Activated CD8-positive, alpha-beta T cell treated with anti-CD3 and anti-CD28 coated beads for 36 hours (primary cell): ENCODE results near the gene KRTAP10-9. TPM values are rescaled to one million over a fixed set of nuclear protein-coding genes. Genes with fewer than 3 reads are reported as not detected.

Experiments
- ATAC-seq: fragments of 200-7000 bp; cut with Tn5 transposase; one replicate; pipeline ENCODE4 v1.10.0; 2021; ENCODE audit warnings: mild to moderate bottlenecking, moderate library complexity
- CTCF ChIA-PET: fragments of 350-600 bp; sonication (Branson Sonifier 250); formaldehyde crosslinking; loops from one replicate; lab custom pipeline; 2021; ENCODE audit warnings: antibody characterized with exemption; lab: Charles Lee
- POLR2A ChIA-PET: fragments of 350-600 bp; sonication (Branson Sonifier 250); formaldehyde crosslinking; loops from one replicate; lab custom pipeline; 2021; ENCODE audit warnings: antibody characterized with exemption; lab: Charles Lee
- DNase-seq: peaks from one replicate; pipeline ENCODE4 v3.0.0-alpha.2; 2020
- H3K27ac Mint-ChIP-seq: one replicate; pipeline ENCODE4 v1.8.0; 2021; ENCODE audit warnings: mild to moderate bottlenecking, mixed read lengths
- H3K27me3 Mint-ChIP-seq: one replicate; pipeline ENCODE4 v1.8.0; 2021; ENCODE audit warnings: mixed read lengths
- H3K36me3 Mint-ChIP-seq: one replicate; pipeline ENCODE4 v1.8.0; 2021; ENCODE audit warnings: low read depth, mixed read lengths
- H3K4me1 Mint-ChIP-seq: one replicate; pipeline ENCODE4 v1.8.0; 2021; ENCODE audit warnings: low read depth, mixed read lengths
- H3K4me3 Mint-ChIP-seq: one replicate; pipeline ENCODE4 v1.8.0; 2021; ENCODE audit warnings: mild to moderate bottlenecking, moderate library complexity, mixed read lengths
- H3K9me3 Mint-ChIP-seq: one replicate; pipeline ENCODE4 v1.8.0; 2021; ENCODE audit warnings: mixed read lengths
- intact Hi-C: fragments of 100-400 bp; cut with micrococcal nuclease; formaldehyde crosslinking; loops from one replicate; pipeline ENCODE4 v1.10.0; 2022
- total RNA-seq, 2 experiments: library from RNA; stranded (reverse); gene quantifications; one replicate each; pipeline ENCODE4 v1.2.3, GENCODE V29; 2021
- TF ChIP-seq, protein P1 (sequence below): fragments of 200-600 bp; IDR thresholded peaks from one replicate; pipeline ENCODE4 v1.8.0; 2022; ENCODE audit warnings: antibody characterized with exemption, mild to moderate bottlenecking

Gene KRTAP10-9
- total RNA-seq, 2 experiments from 2014 or later = not detected

GRCh38 chr21:44616591-44616926 lies 10.3 kb upstream of the KRTAP10-9 start:
- no peak overlapping the region for H3K4me3 Mint-ChIP-seq
- intact Hi-C loops = no loop called here
- ChIA-PET POLR2A (interaction anchor here (0.6 kb wide), 1 partner anchor 307 kb away, joined by 3 read pairs; no protein-coding TSS in a partner anchor), CTCF (no interaction called here)
- DNase-seq (no peak), ATAC-seq (no peak)
- H3K36me3 Mint-ChIP-seq = peaks cover 20% of the 10 kb centered on the region
- H3K27me3 Mint-ChIP-seq = no peaks in the 10 kb centered on the region
- no peak overlapping the region for H3K27ac Mint-ChIP-seq
- H3K4me1 Mint-ChIP-seq = peaks cover 41% of the 10 kb centered on the region
- TF ChIP-seq, protein P1, sequence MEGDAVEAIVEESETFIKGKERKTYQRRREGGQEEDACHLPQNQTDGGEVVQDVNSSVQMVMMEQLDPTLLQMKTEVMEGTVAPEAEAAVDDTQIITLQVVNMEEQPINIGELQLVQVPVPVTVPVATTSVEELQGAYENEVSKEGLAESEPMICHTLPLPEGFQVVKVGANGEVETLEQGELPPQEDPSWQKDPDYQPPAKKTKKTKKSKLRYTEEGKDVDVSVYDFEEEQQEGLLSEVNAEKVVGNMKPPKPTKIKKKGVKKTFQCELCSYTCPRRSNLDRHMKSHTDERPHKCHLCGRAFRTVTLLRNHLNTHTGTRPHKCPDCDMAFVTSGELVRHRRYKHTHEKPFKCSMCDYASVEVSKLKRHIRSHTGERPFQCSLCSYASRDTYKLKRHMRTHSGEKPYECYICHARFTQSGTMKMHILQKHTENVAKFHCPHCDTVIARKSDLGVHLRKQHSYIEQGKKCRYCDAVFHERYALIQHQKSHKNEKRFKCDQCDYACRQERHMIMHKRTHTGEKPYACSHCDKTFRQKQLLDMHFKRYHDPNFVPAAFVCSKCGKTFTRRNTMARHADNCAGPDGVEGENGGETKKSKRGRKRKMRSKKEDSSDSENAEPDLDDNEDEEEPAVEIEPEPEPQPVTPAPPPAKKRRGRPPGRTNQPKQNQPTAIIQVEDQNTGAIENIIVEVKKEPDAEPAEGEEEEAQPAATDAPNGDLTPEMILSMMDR = no peak
- peaks cover 26% of the 10 kb centered on the region for H3K9me3 Mint-ChIP-seq

DNA sequence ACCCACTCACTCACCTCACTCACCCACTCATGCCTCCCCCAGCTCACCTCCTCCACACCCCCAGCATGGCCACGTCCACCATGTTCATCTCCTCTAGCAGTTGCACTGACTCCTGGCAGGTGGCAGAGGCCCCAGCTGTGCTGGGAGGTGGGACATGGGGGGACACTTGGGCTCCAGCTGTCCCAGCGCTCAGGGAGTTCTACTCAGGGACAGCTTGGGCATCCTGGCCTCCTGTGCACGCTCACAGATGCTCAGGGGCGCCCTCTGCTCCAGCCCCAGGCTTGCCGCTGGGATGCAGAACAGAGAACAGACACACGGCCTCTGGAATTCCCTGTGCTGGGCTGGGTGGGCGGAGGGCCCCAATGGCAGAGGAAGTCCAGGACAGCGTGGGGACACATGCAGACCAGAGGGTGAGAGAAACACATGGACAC lies 9.8 kb upstream of the KRTAP10-9 start:
- DNase-seq (no peak), ATAC-seq (no peak)
- CTCF ChIA-PET = no interaction called here
- Mint-ChIP-seq H3K36me3 (peaks cover 20% of the 10 kb centered on the region), H3K9me3 (peaks cover 28% of the 10 kb centered on the region), H3K4me3 (no peak overlapping the region), H3K4me1 (peaks cover 41% of the 10 kb centered on the region), H3K27ac (no peak overlapping the region), H3K27me3 (no peaks in the 10 kb centered on the region)
- TF ChIP-seq, protein P1 = no peak
- POLR2A ChIA-PET = no interaction called here
- intact Hi-C loops = no loop called here

- peak; percentile 24 for DNase-seq
- peak; percentile 55 for ATAC-seq
- CTCF ChIA-PET = interaction anchor here (1.0 to 2.0 kb wide), 6 partner anchors 27 to 124 kb away, joined by 3 to 8 read pairs (median 4); no protein-coding TSS in a partner anchor
- Mint-ChIP-seq H3K27ac (peak overlapping the region; percentile 81), H3K36me3 (peaks cover 27% of the 10 kb centered on the region), H3K4me1 (peaks cover 41% of the 10 kb centered on the region), H3K27me3 (no peaks in the 10 kb centered on the region), H3K4me3 (peak overlapping the region; percentile 13), H3K9me3 (peaks cover 41% of the 10 kb centered on the region)
- POLR2A ChIA-PET = interaction anchor here (0.6 to 1.1 kb wide), 2 partner anchors 12 to 127 kb away, joined by 3 to 4 read pairs; no protein-coding TSS in a partner anchor
- TF ChIP-seq, protein P1 = no peak
- intact Hi-C loops = no loop called here
These were observed 8.4 kb upstream of the KRTAP10-9 start for GRCh38 chr21:44618504-44618903.

DNA sequence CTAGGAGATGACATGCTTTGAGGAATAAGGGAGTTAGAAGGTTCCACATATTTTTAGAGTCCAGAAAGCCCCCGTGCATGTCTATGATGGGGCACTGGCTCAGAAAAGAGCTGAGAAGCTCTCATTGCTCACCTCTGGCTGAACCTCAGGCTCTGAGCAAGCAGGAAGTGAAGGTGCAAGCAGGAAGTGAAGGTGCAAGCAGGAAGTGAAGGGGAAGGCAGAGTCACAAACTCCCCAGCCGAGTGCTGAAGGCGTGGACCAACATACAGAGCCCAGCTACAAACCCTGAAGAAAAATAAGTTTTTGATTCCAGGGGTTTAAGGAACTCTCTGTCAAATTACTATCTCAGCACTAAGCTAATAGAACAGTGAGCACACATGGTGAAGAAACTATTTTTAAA lies 8.0 kb upstream of the KRTAP10-9 start:
- Mint-ChIP-seq H3K4me3 (peak overlapping the region; percentile 13), H3K36me3 (peaks cover 28% of the 10 kb centered on the region), H3K9me3 (peaks cover 45% of the 10 kb centered on the region), H3K27me3 (no peaks in the 10 kb centered on the region), H3K4me1 (peaks cover 41% of the 10 kb centered on the region), H3K27ac (peak overlapping the region; percentile 81)
- DNase-seq (peak; percentile 70), ATAC-seq (peak; percentile 97)
- intact Hi-C loops = no loop called here
- TF ChIP-seq, protein P1 = no peak
- POLR2A ChIA-PET = interaction anchor here (0.6 to 1.1 kb wide), 3 partner anchors 12 to 462 kb away, joined by 3 to 4 read pairs (median 3); no protein-coding TSS in a partner anchor
- CTCF ChIA-PET = interaction anchor here (0.7 to 2.0 kb wide), 7 partner anchors 26 to 123 kb away, joined by 3 to 8 read pairs (median 4); no protein-coding TSS in a partner anchor

- peaks cover 55% of the 10 kb centered on the region for H3K9me3 Mint-ChIP-seq
- H3K4me1 Mint-ChIP-seq = peaks cover 41% of the 10 kb centered on the region
- POLR2A ChIA-PET = interaction anchor here (0.7 kb wide), 1 partner anchor 27 kb away, joined by 3 read pairs; no protein-coding TSS in a partner anchor
- ATAC-seq (no peak), DNase-seq (no peak)
- intact Hi-C loops = no loop called here
- H3K4me3 Mint-ChIP-seq = no peak overlapping the region
- CTCF ChIA-PET = interaction anchor here (0.7 to 1.4 kb wide), 4 partner anchors 37 to 108 kb away, joined by 3 to 4 read pairs (median 3); partner anchors contain the start of gene KRTAP12-2
- peak overlapping the region; percentile 81 for H3K27ac Mint-ChIP-seq
- H3K27me3 Mint-ChIP-seq = no peaks in the 10 kb centered on the region
- peaks cover 32% of the 10 kb centered on the region for H3K36me3 Mint-ChIP-seq
- TF ChIP-seq, protein P1 = no peak
These were observed 7.0 kb upstream of the KRTAP10-9 start for GRCh38 chr21:44619886-44620285.
